ENCODE data around the gene GRXCR1.

Gene GRXCR1

GRCh38 chr4:42892413-42892812, at the start of gene GRXCR1:
Gene GRXCR1 (plus strand): TSS chr4:42892713. CDS start chr4:42893267, 554 bp downstream.
- DNase-seq (ENCODE audit: low read depth in 3 of 3, low spot score in 1 of 3), result no peak

GRCh38 chr4:42843694-42844093, 48.8 kb upstream of the GRXCR1 start:
- no peak for DNase-seq (ENCODE audit: low read depth in 3 of 3, low spot score in 1 of 3)

- no peak for DNase-seq (ENCODE audit: low read depth in 3 of 3, low spot score in 1 of 3)
Measured at GRCh38 chr4:42844422-42845070, 48.0 kb upstream of the GRXCR1 start.

- no peak for DNase-seq (ENCODE audit: low read depth in 3 of 3, low spot score in 1 of 3)
Measured at GRCh38 chr4:42845586-42845985, 46.9 kb upstream of the GRXCR1 start.

- DNase-seq (ENCODE audit: low read depth in 3 of 3, low spot score in 1 of 3), result no peak
Measured at GRCh38 chr4:42855779-42856178, 36.7 kb upstream of the GRXCR1 start.

- DNase-seq (ENCODE audit: low read depth in 3 of 3, low spot score in 1 of 3), result peak; percentile 1 to 9 (median 3)
Measured at GRCh38 chr4:42865572-42866189, 26.8 kb upstream of the GRXCR1 start.

GRCh38 chr4:42871261-42871660, 21.3 kb upstream of the GRXCR1 start:
- DNase-seq (ENCODE audit: low read depth in 3 of 3, low spot score in 1 of 3), result no peak

- no peak for DNase-seq (ENCODE audit: low read depth in 3 of 3, low spot score in 1 of 3)
Measured at GRCh38 chr4:42871671-42872290, 20.7 kb upstream of the GRXCR1 start.

GRCh38 chr4:42878863-42879262, 13.7 kb upstream of the GRXCR1 start:
- no peak for DNase-seq (ENCODE audit: low read depth in 3 of 3, low spot score in 1 of 3)

GRCh38 chr4:42881253-42881652, 11.3 kb upstream of the GRXCR1 start:
- DNase-seq (ENCODE audit: low read depth in 3 of 3, low spot score in 1 of 3), result no peak

GRCh38 chr4:42891644-42892043, 869 bp upstream of the GRXCR1 start:
- DNase-seq (ENCODE audit: low read depth in 3 of 3, low spot score in 1 of 3), result no peak

GRCh38 chr4:42895452-42895851, 2.9 kb downstream of the GRXCR1 start:
- no peak for DNase-seq (ENCODE audit: low read depth in 3 of 3, low spot score in 1 of 3)

- DNase-seq (ENCODE audit: low read depth in 3 of 3, low spot score in 1 of 3), result no peak
Measured at GRCh38 chr4:42904986-42905385, 12.5 kb downstream of the GRXCR1 start.

GRCh38 chr4:42905591-42905990, 13.1 kb downstream of the GRXCR1 start:
- DNase-seq (ENCODE audit: low read depth in 3 of 3, low spot score in 1 of 3), result no peak

- no peak for DNase-seq (ENCODE audit: low read depth in 3 of 3, low spot score in 1 of 3)
Measured at GRCh38 chr4:42906341-42906740, 13.8 kb downstream of the GRXCR1 start.

- no peak for DNase-seq (ENCODE audit: low read depth in 3 of 3, low spot score in 1 of 3)
Measured at GRCh38 chr4:42906891-42907759, 14.6 kb downstream of the GRXCR1 start.

GRCh38 chr4:42910459-42910858, 17.9 kb downstream of the GRXCR1 start:
- DNase-seq (ENCODE audit: low read depth in 3 of 3, low spot score in 1 of 3), result no peak

GRCh38 chr4:42914937-42915336, 22.4 kb downstream of the GRXCR1 start:
- no peak for DNase-seq (ENCODE audit: low read depth in 3 of 3, low spot score in 1 of 3)

- no peak for DNase-seq (ENCODE audit: low read depth in 3 of 3, low spot score in 1 of 3)
Measured at GRCh38 chr4:42915484-42915883, 23.0 kb downstream of the GRXCR1 start.

GRCh38 chr4:42917296-42917695, 24.8 kb downstream of the GRXCR1 start:
- no peak for DNase-seq (ENCODE audit: low read depth in 3 of 3, low spot score in 1 of 3)

GRCh38 chr4:42923431-42923830, 30.9 kb downstream of the GRXCR1 start:
- DNase-seq (ENCODE audit: low read depth in 3 of 3, low spot score in 1 of 3), result no peak

GRCh38 chr4:42925921-42926320, 33.4 kb downstream of the GRXCR1 start:
- no peak for DNase-seq (ENCODE audit: low read depth in 3 of 3, low spot score in 1 of 3)
